ENCODE measurements around the gene BRINP2.
"Not testable (repeated sequence)": the region's sequence is repeated elsewhere in the genome, so short reads cannot be mapped to it uniquely, and the experiment has no call there.

BRINP2 gene

DNA sequence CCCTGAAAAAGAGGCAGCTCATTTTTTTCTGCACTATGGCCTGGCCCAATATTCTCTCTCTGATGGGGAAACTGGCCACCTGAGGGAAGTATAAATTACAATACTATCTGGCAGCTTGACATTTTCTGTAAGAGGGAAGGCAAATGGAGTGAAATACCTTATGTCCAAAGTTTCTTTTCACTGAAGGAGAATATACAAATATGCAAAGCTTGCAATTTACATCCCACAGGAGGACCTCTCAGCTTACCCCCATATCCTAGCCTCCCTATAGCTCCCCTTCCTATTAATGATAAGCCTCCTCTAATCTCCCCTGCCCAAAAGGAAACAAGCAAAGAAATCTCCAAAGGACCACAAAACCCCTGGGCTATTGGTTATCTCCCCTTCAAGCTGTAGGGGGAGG, 150.7 kb downstream of the BRINP2 start:
- not testable (repeated sequence) for DNase-seq

DNA sequence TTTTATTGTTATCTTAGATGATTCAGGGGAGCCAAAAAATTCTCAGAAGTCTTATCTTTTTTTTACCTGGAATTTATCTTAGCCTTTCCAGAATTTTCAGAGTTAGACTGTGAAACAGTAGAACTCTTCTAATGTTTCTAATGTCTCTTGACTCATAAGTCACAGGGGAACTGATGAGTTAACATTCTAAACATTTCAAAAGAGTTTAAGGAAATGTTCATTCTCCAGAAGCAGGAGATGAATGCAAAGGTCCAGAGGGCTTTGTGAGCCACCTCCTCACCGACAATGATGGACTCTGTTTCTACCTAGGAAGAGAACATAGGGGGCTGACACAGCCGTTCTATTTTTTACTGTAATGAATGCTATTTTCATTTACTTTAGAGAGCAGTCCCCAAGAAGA, 157.5 kb downstream of the BRINP2 start:
- DNase-seq = no peak

DNA sequence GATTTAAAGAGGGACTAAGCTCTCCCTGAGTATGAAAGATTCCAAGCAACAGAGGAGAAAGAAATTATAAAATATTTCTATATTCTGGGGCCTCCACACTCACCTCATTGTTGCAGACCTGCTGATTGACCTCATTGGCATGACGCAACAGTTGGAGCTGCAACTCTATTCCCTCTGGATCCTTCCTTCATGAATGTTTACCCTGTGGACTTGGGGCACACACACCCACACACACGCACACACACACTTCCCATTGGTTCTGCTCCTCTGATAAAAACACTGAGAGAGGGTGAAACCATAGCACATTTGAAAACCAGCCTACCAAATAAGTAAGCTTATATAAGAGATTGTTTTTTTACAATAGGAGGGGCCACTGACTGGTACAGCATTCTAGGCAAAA, 159.1 kb downstream of the BRINP2 start:
- no peak for DNase-seq
